SK-N-SH (cell line): ENCODE measurements around the gene GH2. TPM values are rescaled to one million over a fixed set of nuclear protein-coding genes. Genes with fewer than 3 reads are reported as not detected.

Source experiments
- CTCF ChIA-PET: fragments of 300-600, 350-600 bp; formaldehyde crosslinking; extraction: SDS; loops from one replicate; lab custom pipeline; 2021; lab: Yijun Ruan, JAX
- POLR2A ChIA-PET: fragments of 350-600 bp; sonication (Branson Sonifier 250); formaldehyde crosslinking; extraction: SDS; loops from one replicate; lab custom pipeline; 2020; ENCODE audit warnings: antibody characterized with exemption, inconsistent platforms; lab: Yijun Ruan, JAX
- DNase-seq: peaks from one replicate; pipeline ENCODE4 v3.0.0; 2012
- H2AFZ ChIP-seq: fragments of 200-600 bp; sonication (generic); 2 replicates; pipeline ENCODE4 v1.8.1; 2016; ENCODE audit warnings: antibody characterized with exemption, mild to moderate bottlenecking, low read depth
- H3F3A ChIP-seq: fragments of 200-600 bp; sonication (generic); replicated peaks from 2 replicates; pipeline ENCODE3; 2016; ENCODE audit warnings: antibody characterized with exemption, mild to moderate bottlenecking; ENCODE audit not compliant: insufficient read depth
- H3K27ac ChIP-seq, 2 experiments: fragments of 200-500 bp in 1 of 2; fragments of 200-600 bp in 1 of 2; sonication (Bioruptor generic) in 1 of 2; sonication (generic), shearing (Covaris generic) in 1 of 2; 2 replicates each; pipeline versions ENCODE4 v1.5.1 to v1.6.1; 2014 to 2016; ENCODE audit warnings: low read depth in 2 of 2, inconsistent platforms in 1 of 2, low read length in 1 of 2, mild to moderate bottlenecking in 1 of 2, mixed read lengths in 1 of 2
- H3K27me3 ChIP-seq: fragments of 200-600 bp; sonication (generic), shearing (Covaris generic); 2 replicates; pipeline ENCODE4 v1.6.1; 2016; ENCODE audit warnings: mixed run types; ENCODE audit not compliant: insufficient read depth
- H3K36me3 ChIP-seq, 2 experiments: fragments of 200-500 bp in 1 of 2; fragments of 200-600 bp in 1 of 2; sonication (Bioruptor generic) in 1 of 2; sonication (generic) in 1 of 2; replicated peaks in 1 of 2; 2 replicates each; pipeline versions ENCODE3 to v1.5.1; 2014 to 2016; ENCODE audit warnings: low read length in 1 of 2, mild to moderate bottlenecking in 1 of 2; ENCODE audit not compliant: insufficient read depth in 2 of 2, control insufficient read depth in 1 of 2
- H3K4me1 ChIP-seq, 2 experiments: fragments of 200-500 bp in 1 of 2; fragments of 200-600 bp in 1 of 2; sonication (Bioruptor generic) in 1 of 2; sonication (generic), shearing (Covaris generic) in 1 of 2; 2 replicates each; pipeline versions ENCODE4 v1.5.1 to v1.6.1; 2014 to 2016; ENCODE audit warnings: low read depth in 1 of 2, low read length in 1 of 2, mixed run types in 1 of 2; ENCODE audit not compliant: insufficient read depth in 2 of 2, control insufficient read depth in 1 of 2
- H3K4me2 ChIP-seq: fragments of 200-600 bp; sonication (generic), shearing (Covaris generic); 2 replicates; pipeline ENCODE4 v1.6.1; 2017; ENCODE audit warnings: mixed run types
- H3K4me3 ChIP-seq, 2 experiments: fragments of 200-500 bp in 1 of 2; fragments of 200-600 bp in 1 of 2; sonication (Bioruptor generic) in 1 of 2; sonication (generic), shearing (Covaris generic) in 1 of 2; 2 replicates each; pipeline versions ENCODE4 v1.5.1 to v1.8.1; 2014 to 2016; ENCODE audit warnings: low read depth in 2 of 2, inconsistent platforms in 1 of 2, low read length in 1 of 2, mild to moderate bottlenecking in 1 of 2, mixed read lengths in 1 of 2, moderate library complexity in 1 of 2
- H3K79me2 ChIP-seq: fragments of 200-600 bp; sonication (generic); 2 replicates; pipeline ENCODE4 v1.8.1; 2017; ENCODE audit warnings: mild to moderate bottlenecking; ENCODE audit not compliant: insufficient read depth
- H3K9ac ChIP-seq: fragments of 200-600 bp; sonication (generic); 2 replicates; pipeline ENCODE4 v1.6.1; 2017; ENCODE audit warnings: mixed run types
- H3K9me2 ChIP-seq: fragments of 200-600 bp; sonication (generic); 2 replicates; pipeline ENCODE4 v1.6.1; 2017; ENCODE audit warnings: mixed run types
- H3K9me3 ChIP-seq: fragments of 200-600 bp; sonication (generic); 2 replicates; pipeline ENCODE4 v1.6.1; 2017; ENCODE audit warnings: mixed run types, mild to moderate bottlenecking, moderate library complexity
- H4K20me1 ChIP-seq: fragments of 200-600 bp; sonication (generic); 2 replicates; pipeline ENCODE4 v1.6.1; 2017; ENCODE audit warnings: mild to moderate bottlenecking, mixed run types; ENCODE audit not compliant: insufficient read depth
- ELF1 ChIP-seq: IDR thresholded peaks from 2 replicates; pipeline ENCODE4 v1.4.0; 2012
- EP300 ChIP-seq, 2 experiments: IDR thresholded peaks; 2 replicates each; pipeline versions ENCODE4 v1.4.0 to v1.6.1; 2012; ENCODE audit warnings: borderline replicate concordance in 1 of 2, low read depth in 1 of 2, low read length in 1 of 2
- FOXJ3 ChIP-seq: sonication (generic); formaldehyde crosslinking; IDR thresholded peaks from 2 replicates; pipeline ENCODE4 v1.5.1; 2020; ENCODE audit warnings: mild to moderate bottlenecking, missing genetic modification reagents
- FOXM1 ChIP-seq: IDR thresholded peaks from 2 replicates; pipeline ENCODE4 v1.4.0; 2012; ENCODE audit warnings: low read depth, mild to moderate bottlenecking
- GABPA ChIP-seq: IDR thresholded peaks from 2 replicates; pipeline ENCODE4 v1.4.0; 2012; ENCODE audit warnings: low read depth, mild to moderate bottlenecking
- JUND ChIP-seq: IDR thresholded peaks from 2 replicates; pipeline ENCODE4 v1.4.0; 2012
- MXI1 ChIP-seq: IDR thresholded peaks from 2 replicates; pipeline ENCODE4 v1.6.1; 2012; ENCODE audit warnings: mild to moderate bottlenecking, low read depth, low read length, improper control_type of control experiment
- NFIC ChIP-seq: IDR thresholded peaks from 2 replicates; pipeline ENCODE4 v1.4.0; 2012; ENCODE audit warnings: borderline replicate concordance
- PBX3 ChIP-seq: IDR thresholded peaks from 2 replicates; pipeline ENCODE4; 2012
- RAD21 ChIP-seq: IDR thresholded peaks from 2 replicates; pipeline ENCODE4 v1.6.1; 2012; ENCODE audit warnings: mild to moderate bottlenecking, low read length
- RXRA ChIP-seq: IDR thresholded peaks from 2 replicates; pipeline ENCODE4 v1.4.0; 2012; ENCODE audit warnings: low read depth, mild to moderate bottlenecking, borderline replicate concordance
- SMC3 ChIP-seq: IDR thresholded peaks from 2 replicates; pipeline ENCODE4 v1.6.1; 2012; ENCODE audit warnings: low read depth, low read length, improper control_type of control experiment
- TCF12 ChIP-seq: IDR thresholded peaks from 2 replicates; pipeline ENCODE4 v1.4.0; 2012
- TEAD4 ChIP-seq: IDR thresholded peaks from 2 replicates; pipeline ENCODE4 v1.4.0; 2012; ENCODE audit warnings: mild to moderate bottlenecking, borderline replicate concordance; ENCODE audit not compliant: insufficient read depth
- ZBTB33 ChIP-seq: IDR thresholded peaks from 2 replicates; pipeline ENCODE4 v1.4.0; 2012; ENCODE audit warnings: low read depth, borderline replicate concordance
- WGBS: methylation state at CpG from one replicate; pipeline ENCODE4 v1.1.6; 2017; ENCODE audit warnings: low lambda C conversion rate; 5-methylcytosine and 5-hydroxymethylcytosine counted together
- polyA plus RNA-seq, 3 experiments: library from polyadenylated mRNA; depleted of rRNA; stranded (reverse); fragments of >200 nt; gene quantifications; 2 replicates each; pipeline ENCODE4 v1.2.3, GENCODE V29; 2012
- TF ChIP-seq, protein P1 (sequence below): fragments of 200-600 bp; sonication (generic); IDR thresholded peaks from 2 replicates; pipeline ENCODE4 v1.6.1; 2017; ENCODE audit warnings: antibody characterized with exemption, mild to moderate bottlenecking, moderate library complexity

Gene GH2
- polyA plus RNA-seq, 1 of the 3 experiments (the other 2 are of a cell fraction), result not detected

GRCh38 chr17:63842173-63842539 lies 39.6 kb downstream of the GH2 start:
- POLR2A ChIA-PET, result interaction anchor here (1.1 to 9.2 kb wide), 5 partner anchors 12 to 664 kb away, joined by 3 to 108 read pairs (median 5); partner anchors contain the start of genes CCDC47, CEP95, DDX42 and DDX5
- peaks cover 51% of the 10 kb centered on the region for H3K79me2 ChIP-seq
- 0% methylated on average over 12 of the region's 36 CpGs for WGBS
- no peaks in the 10 kb centered on the region for H3K9me2 ChIP-seq
- H4K20me1 ChIP-seq, result peaks cover 21% of the 10 kb centered on the region; the same call in 1 of the 2 replicates
- H3F3A ChIP-seq, result peaks cover 9% of the 10 kb centered on the region
- peak overlapping the region; percentile 68 for H2AFZ ChIP-seq
- H3K4me3 ChIP-seq, result peak overlapping the region; percentile 59 to 76
- TF ChIP-seq, protein P1, sequence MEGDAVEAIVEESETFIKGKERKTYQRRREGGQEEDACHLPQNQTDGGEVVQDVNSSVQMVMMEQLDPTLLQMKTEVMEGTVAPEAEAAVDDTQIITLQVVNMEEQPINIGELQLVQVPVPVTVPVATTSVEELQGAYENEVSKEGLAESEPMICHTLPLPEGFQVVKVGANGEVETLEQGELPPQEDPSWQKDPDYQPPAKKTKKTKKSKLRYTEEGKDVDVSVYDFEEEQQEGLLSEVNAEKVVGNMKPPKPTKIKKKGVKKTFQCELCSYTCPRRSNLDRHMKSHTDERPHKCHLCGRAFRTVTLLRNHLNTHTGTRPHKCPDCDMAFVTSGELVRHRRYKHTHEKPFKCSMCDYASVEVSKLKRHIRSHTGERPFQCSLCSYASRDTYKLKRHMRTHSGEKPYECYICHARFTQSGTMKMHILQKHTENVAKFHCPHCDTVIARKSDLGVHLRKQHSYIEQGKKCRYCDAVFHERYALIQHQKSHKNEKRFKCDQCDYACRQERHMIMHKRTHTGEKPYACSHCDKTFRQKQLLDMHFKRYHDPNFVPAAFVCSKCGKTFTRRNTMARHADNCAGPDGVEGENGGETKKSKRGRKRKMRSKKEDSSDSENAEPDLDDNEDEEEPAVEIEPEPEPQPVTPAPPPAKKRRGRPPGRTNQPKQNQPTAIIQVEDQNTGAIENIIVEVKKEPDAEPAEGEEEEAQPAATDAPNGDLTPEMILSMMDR, result no peak
- TF ChIP-seq EP300 (IDR thresholded peaks at IDR 0.05; ENCODE audit: borderline replicate concordance in 1 of 2, low read depth in 1 of 2, low read length in 1 of 2) (no peak), RXRA (no peak), GABPA (no peak), SMC3 (no peak), ELF1 (no peak), NFIC (no peak), PBX3 (no peak), MXI1 (no peak), RAD21 (no peak), ZBTB33 (no peak), TCF12 (no peak), JUND (no peak), TEAD4 (no peak), FOXM1 (no peak), FOXJ3 (CRISPR knock-in tag) (no peak)
- H3K9me3 ChIP-seq, result no peaks in the 10 kb centered on the region
- peak overlapping the region; percentile 93 for H3K4me2 ChIP-seq
- DNase-seq, result no peak
- H3K9ac ChIP-seq, result peak overlapping the region; percentile 89
- H3K36me3 ChIP-seq, result peaks cover 0 to 3% of the 10 kb centered on the region in 2 experiments
- peak overlapping the region; percentile 67 to 97 for H3K27ac ChIP-seq
- CTCF ChIA-PET, result interaction anchor here (0.7 to 9.1 kb wide), 6 partner anchors 14 to 68 kb away, joined by 3 to 96 read pairs (median 5); partner anchors contain the start of genes CCDC47, DDX42, FTSJ3 and PSMC5
- no peaks in the 10 kb centered on the region for H3K27me3 ChIP-seq
- peaks cover 27 to 41% of the 10 kb centered on the region in 2 experiments for H3K4me1 ChIP-seq
